ENCODE measurements around the gene RAPGEFL1. TPM values are rescaled to one million over a fixed set of nuclear protein-coding genes. Genes with fewer than 3 reads are reported as not detected.

The RAPGEFL1 gene
- total and polyA plus RNA-seq, 2 of the 8 experiments (the other 6 are each of a cell fraction or from before 2014, with no cell fraction given): 20.0 to 20.2 TPM

DNA sequence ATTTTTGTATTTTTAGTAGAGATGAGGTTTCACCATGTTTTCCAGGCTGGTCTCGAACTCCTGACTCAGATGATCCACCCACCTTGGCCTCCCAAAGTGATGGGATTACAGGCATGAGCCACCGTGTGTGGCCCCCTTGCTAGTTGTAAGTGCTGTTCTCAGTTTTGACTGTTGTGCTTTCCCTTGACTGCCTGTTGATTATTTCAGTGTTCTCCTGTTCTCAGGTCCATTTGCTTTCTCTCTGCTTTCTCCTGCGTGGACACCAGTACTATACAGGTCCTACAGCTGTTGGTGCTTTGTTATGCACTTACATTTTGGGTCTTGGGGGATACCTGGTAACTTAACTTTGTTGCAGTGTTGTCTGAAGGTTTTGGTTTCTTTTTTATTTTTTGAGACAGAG is 28.7 kb upstream of the RAPGEFL1 start:
- Histone ChIP-seq H2BK20ac (ENCODE audit: low read length) (no peak overlapping the region), H2BK15ac (ENCODE audit: low read length) (no peak overlapping the region), H3K18ac (ENCODE audit: extremely low read depth, low read length) (no peak overlapping the region), H3K79me2 (ENCODE audit: control insufficient read depth in 1 of 2, insufficient read depth in 2 of 2, low read length in 2 of 2) (peaks cover 5 to 72% of the 10 kb centered on the region in 2 experiments; a peak in 3 of 4 replicates), H2BK120ac (replicated peaks; ENCODE audit: low read depth, low read length) (no peak overlapping the region), H2BK12ac (ENCODE audit: low read depth, low read length) (no peak overlapping the region), H4K91ac (replicated peaks; ENCODE audit: insufficient read length, low read length) (no peak overlapping the region), H3K79me1 (ENCODE audit: low read depth, low read length) (peaks cover 4% of the 10 kb centered on the region), H3K9me3 (ENCODE audit: insufficient read depth in 2 of 2, low read depth in 1 of 2, low read length in 1 of 2) (no peaks in the 10 kb centered on the region), H3K56ac (replicated peaks; ENCODE audit: insufficient read length, low read depth, low read length) (no peak overlapping the region), H4K20me1 (replicated peaks in 1 of 2; ENCODE audit: control insufficient read depth in 1 of 2, insufficient read depth in 2 of 2, low read length in 2 of 2) (peaks cover 0 to 3% of the 10 kb centered on the region in 2 experiments), H4K5ac (ENCODE audit: insufficient read length, low read depth, low read length) (no peak overlapping the region), H3K36me3 (ENCODE audit: control insufficient read depth in 2 of 4, insufficient read depth in 4 of 4, low read length in 3 of 4) (peaks cover 3 to 71% (median 33%) of the 10 kb centered on the region in 4 experiments; a peak in 7 of 8 replicates), H3K4me3 (ENCODE audit: extremely low read depth in 1 of 4, insufficient read depth in 2 of 4, low read depth in 3 of 4, low read length in 4 of 4) (no peak overlapping the region), H3K4ac (replicated peaks; ENCODE audit: insufficient read length, low read depth, low read length) (no peak overlapping the region), H3K14ac (ENCODE audit: insufficient read length) (no peak overlapping the region), H2AFZ (ENCODE audit: low read length) (no peak overlapping the region), H2AK5ac (ENCODE audit: low read depth, low read length) (no peak overlapping the region), H2BK5ac (ENCODE audit: low read depth, low read length) (no peak overlapping the region), H3K27me3 (replicated peaks in 1 of 4; ENCODE audit: control insufficient read depth in 3 of 4, extremely low read depth in 1 of 4, insufficient read depth in 3 of 4, low read length in 3 of 4) (no peaks in the 10 kb centered on the region), H3K4me1 (replicated peaks in 1 of 4; ENCODE audit: control insufficient read depth in 3 of 4, insufficient read depth in 4 of 4, low read length in 3 of 4) (no peaks in the 10 kb centered on the region), H3K23me2 (ENCODE audit: low read depth, low read length) (no peaks in the 10 kb centered on the region), H3K9ac (replicated peaks in 1 of 4; ENCODE audit: extremely low read depth in 1 of 4, low read depth in 3 of 4, low read length in 3 of 4) (no peak overlapping the region), H4K8ac (ENCODE audit: extremely low read depth, insufficient read depth, low read length) (no peak overlapping the region), H3K23ac (ENCODE audit: insufficient read length) (no peak overlapping the region), H3K27ac (ENCODE audit: low read depth, low read length) (no peak overlapping the region), H3K4me2 (ENCODE audit: insufficient read depth in 1 of 2, low read depth in 2 of 2, low read length in 2 of 2) (no peak overlapping the region)
- ChIA-PET CTCF (ENCODE audit: partially characterized antibody) (interaction anchor here (0.9 to 4.0 kb wide), 9 partner anchors 15 to 135 kb away, joined by 3 to 17 read pairs (median 4); no protein-coding TSS in a partner anchor), POLR2A (ENCODE audit: partially characterized antibody) (interaction anchor here (0.9 to 7.2 kb wide), 10 partner anchors 9 to 94 kb away, joined by 3 to 41 read pairs (median 6); partner anchors contain the start of genes CASC3 and MED24)
- 93% methylated on average over 3 of the region's 3 CpGs; no CpG with 5 or more reads in 1 of the 2 experiments for WGBS, 2 experiments (ENCODE audit: extremely low coverage in 1 of 2, insufficient coverage in 1 of 2, insufficient read length in 1 of 2, insufficient replicate concordance in 2 of 2, low coverage in 1 of 2, low lambda C conversion rate in 2 of 2, missing lambda C conversion rate in 1 of 2)
- FAIRE-seq (no peak), DNase-seq (ENCODE audit: low read depth in 1 of 2, low spot score in 2 of 2) (no peak)
- no peak for TF ChIP-seq RFX5 (IDR thresholded peaks at IDR 0.05; ENCODE audit: borderline replicate concordance, low read depth, low read length)
- TF ChIP-seq RBBP5 (IDR thresholded peaks at IDR 0.05; ENCODE audit: borderline replicate concordance, low read depth, low read length): no peak

Data from H1 (cell line).